Ishikawa (cell line): ENCODE measurements around the gene KIF17.

Experiments
- CEBPB ChIP-seq: IDR thresholded peaks from 2 replicates; pipeline ENCODE4 v1.6.1; 2012
- CREB1 ChIP-seq: IDR thresholded peaks from 2 replicates; pipeline ENCODE4 v1.6.1; 2012; ENCODE audit warnings: low read depth
- EGR1 ChIP-seq: IDR thresholded peaks from 2 replicates; pipeline ENCODE4 v1.6.1; 2012
- EP300 ChIP-seq: IDR thresholded peaks from 2 replicates; pipeline ENCODE4 v1.6.1; 2012; ENCODE audit warnings: borderline replicate concordance
- FOXM1 ChIP-seq: IDR thresholded peaks from 2 replicates; pipeline ENCODE4 v1.6.1; 2012; ENCODE audit warnings: low read depth, borderline replicate concordance
- NFIC ChIP-seq: IDR thresholded peaks from 2 replicates; pipeline ENCODE4 v1.6.1; 2012
- RAD21 ChIP-seq: IDR thresholded peaks from 2 replicates; pipeline ENCODE4 v1.6.1; 2012; ENCODE audit warnings: low read depth
- TAF1 ChIP-seq: IDR thresholded peaks from 2 replicates; pipeline ENCODE4 v1.6.1; 2012; ENCODE audit warnings: low read depth, mild to moderate bottlenecking
- TCF12 ChIP-seq: IDR thresholded peaks from 2 replicates; pipeline ENCODE4 v1.6.1; 2012; ENCODE audit warnings: low read depth
- TEAD4 ChIP-seq: IDR thresholded peaks from 2 replicates; pipeline ENCODE4 v1.6.1; 2012
- YY1 ChIP-seq: IDR thresholded peaks from 2 replicates; pipeline ENCODE4 v1.6.1; 2012; ENCODE audit warnings: low read depth
- ZBTB7A ChIP-seq: IDR thresholded peaks from 2 replicates; pipeline ENCODE4 v1.6.1; 2012; ENCODE audit warnings: low read depth
- TF ChIP-seq, protein P1 (sequence below): IDR thresholded peaks from 2 replicates; pipeline ENCODE4 v1.6.1; 2012
- TF ChIP-seq, protein P2 (sequence below): IDR thresholded peaks from 2 replicates; pipeline ENCODE4 v1.6.1; 2012
- TF ChIP-seq, protein P3 (sequence below): IDR thresholded peaks from 2 replicates; pipeline ENCODE4 v1.6.1; 2012; ENCODE audit warnings: low read depth, mild to moderate bottlenecking

KIF17 gene

DNA sequence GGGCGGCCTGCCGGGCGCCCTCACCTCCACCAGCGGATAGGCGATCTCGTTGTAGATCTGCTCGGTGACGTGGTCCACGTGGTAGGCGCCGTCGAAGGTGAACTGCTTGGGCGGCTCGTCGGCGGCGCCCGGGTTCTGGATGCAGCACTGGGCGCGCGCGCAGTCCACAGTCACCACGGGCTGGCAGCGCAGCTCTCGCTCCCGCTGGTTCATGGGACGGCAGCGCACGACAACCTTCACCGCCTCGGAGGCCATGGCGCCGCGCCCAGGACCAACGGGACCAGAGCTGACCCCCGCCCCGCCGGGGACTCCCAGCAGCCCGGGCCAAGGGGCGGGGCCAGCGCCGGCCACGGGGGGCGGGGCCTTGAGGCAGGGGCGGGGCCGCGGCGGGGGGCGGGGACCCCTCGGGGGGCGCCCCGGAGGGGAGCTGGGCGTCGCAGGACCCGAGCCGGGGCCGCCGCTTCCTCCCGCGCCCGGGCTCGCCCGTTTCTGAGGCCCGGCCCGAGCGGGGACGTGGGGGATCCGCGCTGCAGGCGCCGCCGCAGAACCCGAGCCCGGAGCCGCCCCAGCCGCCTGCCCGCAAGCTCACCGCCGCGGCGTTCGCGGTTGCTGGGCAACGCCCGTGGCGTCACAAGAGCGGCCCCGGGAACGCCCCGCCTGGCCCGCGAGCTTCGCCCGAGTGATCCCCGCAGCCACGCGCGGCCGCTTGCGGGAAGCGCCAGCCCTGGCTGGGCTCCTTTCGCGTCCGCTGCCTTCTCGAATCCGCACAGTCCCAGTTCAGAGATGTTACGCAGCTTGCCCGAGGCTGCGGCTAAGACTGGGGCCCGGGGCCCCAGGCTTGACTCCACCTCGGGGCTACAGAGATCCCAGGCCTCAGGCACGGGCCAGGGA lies at the start of gene KIF17:
Gene KIF17, minus strand, starts transcription at position 556 of the 891 bp plus-strand sequence. Its CDS starts 301 bp downstream, at position 255.
- TF ChIP-seq, protein P1, sequence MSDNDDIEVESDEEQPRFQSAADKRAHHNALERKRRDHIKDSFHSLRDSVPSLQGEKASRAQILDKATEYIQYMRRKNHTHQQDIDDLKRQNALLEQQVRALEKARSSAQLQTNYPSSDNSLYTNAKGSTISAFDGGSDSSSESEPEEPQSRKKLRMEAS: peak; percentile 96
- TF ChIP-seq CEBPB: no peak
- peak; percentile 77 for TF ChIP-seq ZBTB7A
- TF ChIP-seq TEAD4: no peak
- TF ChIP-seq CREB1: no peak; the same call in 1 of the 2 replicates
- TF ChIP-seq, protein P2, sequence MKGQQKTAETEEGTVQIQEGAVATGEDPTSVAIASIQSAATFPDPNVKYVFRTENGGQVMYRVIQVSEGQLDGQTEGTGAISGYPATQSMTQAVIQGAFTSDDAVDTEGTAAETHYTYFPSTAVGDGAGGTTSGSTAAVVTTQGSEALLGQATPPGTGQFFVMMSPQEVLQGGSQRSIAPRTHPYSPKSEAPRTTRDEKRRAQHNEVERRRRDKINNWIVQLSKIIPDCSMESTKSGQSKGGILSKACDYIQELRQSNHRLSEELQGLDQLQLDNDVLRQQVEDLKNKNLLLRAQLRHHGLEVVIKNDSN: peak; percentile 17; the same call in 1 of the 2 replicates

DNA sequence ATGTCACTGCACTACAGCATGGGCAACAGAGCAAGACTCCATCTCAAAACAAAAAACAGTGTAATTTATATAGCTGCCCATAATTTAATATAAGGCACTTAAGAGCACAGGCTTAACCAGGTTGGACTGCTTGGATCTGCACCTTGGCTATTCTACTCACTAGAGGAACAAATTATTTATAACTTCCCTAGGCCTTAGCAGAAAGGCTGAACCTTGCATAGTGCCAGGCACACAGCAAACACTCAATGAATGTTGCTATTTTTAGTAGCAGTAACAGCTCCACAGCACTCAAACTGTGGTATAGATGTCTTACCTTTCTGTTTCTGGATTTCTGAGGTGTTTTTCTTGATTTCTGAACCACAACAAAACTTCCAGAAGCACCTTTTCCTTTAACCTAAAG lies 49.5 kb upstream of the KIF17 start:
- TF ChIP-seq TCF12 (no peak), TAF1 (no peak), FOXM1 (no peak), EP300 (no peak), NFIC (no peak), TEAD4 (no peak), RAD21 (no peak), CREB1 (no peak), ZBTB7A (no peak), YY1 (no peak), CEBPB (no peak), EGR1 (no peak)
- TF ChIP-seq, protein P2: no peak
- TF ChIP-seq, protein P1: no peak
- TF ChIP-seq, protein P3, sequence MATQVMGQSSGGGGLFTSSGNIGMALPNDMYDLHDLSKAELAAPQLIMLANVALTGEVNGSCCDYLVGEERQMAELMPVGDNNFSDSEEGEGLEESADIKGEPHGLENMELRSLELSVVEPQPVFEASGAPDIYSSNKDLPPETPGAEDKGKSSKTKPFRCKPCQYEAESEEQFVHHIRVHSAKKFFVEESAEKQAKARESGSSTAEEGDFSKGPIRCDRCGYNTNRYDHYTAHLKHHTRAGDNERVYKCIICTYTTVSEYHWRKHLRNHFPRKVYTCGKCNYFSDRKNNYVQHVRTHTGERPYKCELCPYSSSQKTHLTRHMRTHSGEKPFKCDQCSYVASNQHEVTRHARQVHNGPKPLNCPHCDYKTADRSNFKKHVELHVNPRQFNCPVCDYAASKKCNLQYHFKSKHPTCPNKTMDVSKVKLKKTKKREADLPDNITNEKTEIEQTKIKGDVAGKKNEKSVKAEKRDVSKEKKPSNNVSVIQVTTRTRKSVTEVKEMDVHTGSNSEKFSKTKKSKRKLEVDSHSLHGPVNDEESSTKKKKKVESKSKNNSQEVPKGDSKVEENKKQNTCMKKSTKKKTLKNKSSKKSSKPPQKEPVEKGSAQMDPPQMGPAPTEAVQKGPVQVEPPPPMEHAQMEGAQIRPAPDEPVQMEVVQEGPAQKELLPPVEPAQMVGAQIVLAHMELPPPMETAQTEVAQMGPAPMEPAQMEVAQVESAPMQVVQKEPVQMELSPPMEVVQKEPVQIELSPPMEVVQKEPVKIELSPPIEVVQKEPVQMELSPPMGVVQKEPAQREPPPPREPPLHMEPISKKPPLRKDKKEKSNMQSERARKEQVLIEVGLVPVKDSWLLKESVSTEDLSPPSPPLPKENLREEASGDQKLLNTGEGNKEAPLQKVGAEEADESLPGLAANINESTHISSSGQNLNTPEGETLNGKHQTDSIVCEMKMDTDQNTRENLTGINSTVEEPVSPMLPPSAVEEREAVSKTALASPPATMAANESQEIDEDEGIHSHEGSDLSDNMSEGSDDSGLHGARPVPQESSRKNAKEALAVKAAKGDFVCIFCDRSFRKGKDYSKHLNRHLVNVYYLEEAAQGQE: no peak

DNA sequence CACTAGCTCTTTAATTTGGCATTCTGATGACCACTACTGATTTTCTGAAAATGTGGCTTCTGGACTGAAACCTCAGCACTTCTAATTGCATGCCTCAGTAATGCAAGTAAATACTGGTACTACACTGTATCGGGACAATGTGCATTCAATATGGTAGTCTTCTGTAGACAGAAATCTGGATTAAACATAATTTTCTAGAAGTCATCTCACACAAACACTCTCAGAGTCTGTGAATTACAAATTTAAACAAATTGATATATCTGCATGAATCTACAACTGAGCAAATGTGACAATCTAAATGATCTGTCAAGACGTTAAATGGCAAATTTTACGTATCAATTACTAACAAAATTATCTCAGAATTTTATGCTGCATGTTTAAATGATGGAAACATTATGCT lies 45.6 kb upstream of the KIF17 start:
- no peak for TF ChIP-seq TEAD4
- TF ChIP-seq, protein P2: no peak
- TF ChIP-seq EP300: no peak
- no peak for TF ChIP-seq YY1
- no peak for TF ChIP-seq FOXM1
- no peak for TF ChIP-seq NFIC
- TF ChIP-seq ZBTB7A: no peak
- no peak for TF ChIP-seq TCF12
- no peak for TF ChIP-seq CREB1

DNA sequence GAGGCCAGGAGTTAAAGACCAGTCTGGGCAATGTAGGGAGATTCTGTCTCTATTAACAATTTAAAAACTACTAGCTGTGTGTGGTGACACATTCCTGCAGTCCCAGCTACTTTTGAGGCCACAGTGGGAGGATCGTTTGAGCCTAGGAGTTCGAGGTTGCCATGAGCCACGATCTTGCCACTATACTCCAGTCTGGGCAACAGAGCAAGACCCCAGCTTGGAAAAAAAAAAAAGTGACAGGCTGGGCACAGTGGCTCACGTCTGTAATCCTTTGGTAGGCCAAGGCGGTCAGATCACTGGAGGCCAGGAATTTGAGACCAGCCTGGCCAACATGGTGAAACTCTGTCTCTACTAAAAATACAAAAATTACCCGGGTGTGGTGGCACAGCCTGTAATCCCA lies 42.5 kb upstream of the KIF17 start:
- TF ChIP-seq CREB1: no peak
- no peak for TF ChIP-seq TCF12
- TF ChIP-seq TAF1: no peak
- no peak for TF ChIP-seq YY1
- TF ChIP-seq, protein P2: no peak
- TF ChIP-seq NFIC: no peak
- TF ChIP-seq, protein P3: no peak
- no peak for TF ChIP-seq TEAD4
- TF ChIP-seq RAD21: no peak
- TF ChIP-seq FOXM1: no peak
- no peak for TF ChIP-seq EGR1
- no peak for TF ChIP-seq EP300
- TF ChIP-seq CEBPB: no peak
- TF ChIP-seq ZBTB7A: no peak
- TF ChIP-seq, protein P1: no peak
